ENCODE measurements around the gene BPIFB6. TPM values are rescaled to one million over a fixed set of nuclear protein-coding genes. Genes with fewer than 3 reads are reported as not detected.

Gene BPIFB6
- total and polyA plus RNA-seq, 2 of the 4 experiments (the other 2 are of a cell fraction): not detected

GRCh38 chr20:33021879-33022278, 9.6 kb upstream of the BPIFB6 start:
- H2AK9ac ChIP-seq (replicated peaks; ENCODE audit: low read depth, low read length, poor library complexity): no peak overlapping the region
- H3K23ac ChIP-seq (ENCODE audit: low read depth, low read length): no peak overlapping the region
- H3K4me3 ChIP-seq (ENCODE audit: insufficient read depth, low read depth, low read length): no peak overlapping the region
- peaks cover 2% of the 10 kb centered on the region; the same call in 1 of the 2 replicates for H3K27me3 ChIP-seq (ENCODE audit: control insufficient read depth, insufficient read depth, low read length)
- no peak overlapping the region for H3K56ac ChIP-seq (ENCODE audit: extremely low read depth, insufficient read depth, low read length)
- no peak overlapping the region for H3K18ac ChIP-seq (ENCODE audit: low read depth, low read length)
- no peak overlapping the region for H3K9ac ChIP-seq (ENCODE audit: low read depth, low read length)
- no peaks in the 10 kb centered on the region for H3K9me1 ChIP-seq (ENCODE audit: insufficient read depth, low read length)
- no peak overlapping the region for H2BK15ac ChIP-seq (ENCODE audit: low read depth, low read length)
- H3K9me3 ChIP-seq (ENCODE audit: control insufficient read depth, insufficient read depth, low read length): no peaks in the 10 kb centered on the region
- no peaks in the 10 kb centered on the region for H3K4me1 ChIP-seq (ENCODE audit: control insufficient read depth, insufficient read depth, low read length)
- no peak overlapping the region for H4K8ac ChIP-seq (ENCODE audit: low read depth in 2 of 2, low read length in 2 of 2)
- intact Hi-C loops (cut with micrococcal nuclease) (no loop called here), dilution Hi-C loops (cut with HindIII; ENCODE audit: low sequenced_read_pairs, unreplicated experiment) (no loop called here), in situ Hi-C loops (cut with MboI; ENCODE audit: low sequenced_read_pairs) (no loop called here)
- ChIA-PET CTCF (no interaction called here), POLR2A (ENCODE audit: unreplicated experiment) (no interaction called here)
- ATAC-seq (ENCODE audit: low read depth) (no peak), DNase-seq (no peak)
- no peak overlapping the region for H4K91ac ChIP-seq (ENCODE audit: insufficient read depth, low read depth, low read length)
- no peaks in the 10 kb centered on the region for H3K79me1 ChIP-seq (ENCODE audit: low read depth in 1 of 2, low read length in 2 of 2)
- 40% methylated on average over 1 of the region's 3 CpGs; no CpG with 5 or more reads in 1 of the 2 experiments for WGBS, 2 experiments (ENCODE audit: extremely low coverage in 2 of 2, insufficient read length in 1 of 2)
- H2AFZ ChIP-seq (replicated peaks; ENCODE audit: low read length, poor library complexity): no peak overlapping the region
- no peak overlapping the region for H4K5ac ChIP-seq (ENCODE audit: low read depth, low read length)
- no peak overlapping the region for H2BK120ac ChIP-seq (ENCODE audit: low read depth, low read length)
- no peak overlapping the region for H2BK20ac ChIP-seq (ENCODE audit: low read depth, low read length)
- H3K14ac ChIP-seq (replicated peaks; ENCODE audit: low read depth, low read length): no peak overlapping the region
- H4K20me1 ChIP-seq (ENCODE audit: insufficient read depth, low read length): no peaks in the 10 kb centered on the region
- TF ChIP-seq CEBPB (IDR thresholded peaks at IDR 0.05; ENCODE audit: low read depth, low read length): no peak
- no peak for TF ChIP-seq MXI1 (IDR thresholded peaks at IDR 0.05; ENCODE audit: borderline replicate concordance, low read depth, low read length)
- TF ChIP-seq FOS (IDR thresholded peaks at IDR 0.05; ENCODE audit: low read depth, low read length): no peak
- no peak for TF ChIP-seq ELK1 (IDR thresholded peaks at IDR 0.05; ENCODE audit: borderline replicate concordance, low read depth, low read length)
- no peak for TF ChIP-seq NFE2L2 (IDR thresholded peaks at IDR 0.05; ENCODE audit: low read depth, low read length)
- TF ChIP-seq MAFK (IDR thresholded peaks at IDR 0.05; ENCODE audit: low read depth, low read length): no peak
- H2BK5ac ChIP-seq (ENCODE audit: low read depth, low read length, poor library complexity, severe bottlenecking): no peak overlapping the region
- no peak overlapping the region for H3K27ac ChIP-seq (ENCODE audit: insufficient read depth, low read length)
- H2AK5ac ChIP-seq (ENCODE audit: low read depth, low read length): no peak overlapping the region
- H3K36me3 ChIP-seq (ENCODE audit: control insufficient read depth, insufficient read depth, low read length): no peaks in the 10 kb centered on the region
- no peak overlapping the region for H3K4ac ChIP-seq (ENCODE audit: low read depth, low read length)
- no TSS peak for BruUV-seq (replicated peaks)
- no peak overlapping the region for H3K4me2 ChIP-seq (ENCODE audit: low read depth, low read length)

All from IMR-90 (cell line).